ENCODE data around the gene STBD1.
A peak's percentile ranks its signal among the peaks of the same experiment; 100 is the strongest.

The STBD1 gene

GRCh38 chr4:76315267-76315918 is 8.9 kb downstream of the STBD1 start:
- no CpG with 5 or more reads among the region's 7 CpGs for WGBS (ENCODE audit: extremely low coverage, insufficient coverage, low lambda C conversion rate)
- Histone ChIP-seq H3K27ac (ENCODE audit: low read depth, low read length) (no peak overlapping the region), H3K4me2 (ENCODE audit: low read length) (no peak overlapping the region), H3K79me2 (ENCODE audit: control insufficient read depth, insufficient read depth, low read length) (no peaks in the 10 kb centered on the region), H4K8ac (ENCODE audit: low read depth, low read length) (no peak overlapping the region), H3K4ac (ENCODE audit: low read depth, low read length) (no peak overlapping the region), H2BK120ac (ENCODE audit: low read depth, low read length) (no peak overlapping the region), H4K5ac (ENCODE audit: low read length) (no peak overlapping the region), H2AK5ac (ENCODE audit: low read length) (no peak overlapping the region), H3K27me3 (ENCODE audit: insufficient read depth, low read length, poor library complexity) (no peaks in the 10 kb centered on the region), H3K79me1 (ENCODE audit: low read length) (no peaks in the 10 kb centered on the region), H3K18ac (ENCODE audit: low read length) (no peak overlapping the region), H3K23ac (ENCODE audit: low read length) (no peak overlapping the region), H2BK15ac (replicated peaks; ENCODE audit: low read depth) (no peak overlapping the region), H3K36me3 (ENCODE audit: control insufficient read depth, insufficient read depth, low read length) (no peaks in the 10 kb centered on the region), H3K4me1 (ENCODE audit: control insufficient read depth, low read depth, low read length) (no peaks in the 10 kb centered on the region), H3K4me3 (ENCODE audit: low read length) (no peak overlapping the region), H3K9ac (ENCODE audit: low read length) (no peak overlapping the region), H2BK5ac (ENCODE audit: low read length) (no peak overlapping the region), H3K56ac (ENCODE audit: low read length) (no peak overlapping the region)
- DNase-seq = no peak

GRCh38 chr4:76316131-76316530 is 9.6 kb downstream of the STBD1 start:
- no peak overlapping the region for H4K8ac ChIP-seq (ENCODE audit: low read depth, low read length)
- H3K27me3 ChIP-seq (ENCODE audit: insufficient read depth, low read length, poor library complexity) = no peaks in the 10 kb centered on the region
- H3K79me1 ChIP-seq (ENCODE audit: low read length) = no peaks in the 10 kb centered on the region
- H3K56ac ChIP-seq (ENCODE audit: low read length) = no peak overlapping the region
- no peak overlapping the region for H3K4me3 ChIP-seq (ENCODE audit: low read length)
- no peaks in the 10 kb centered on the region for H3K79me2 ChIP-seq (ENCODE audit: control insufficient read depth, insufficient read depth, low read length)
- no peak overlapping the region for H2BK120ac ChIP-seq (ENCODE audit: low read depth, low read length)
- H3K4ac ChIP-seq (ENCODE audit: low read depth, low read length) = no peak overlapping the region
- H2BK5ac ChIP-seq (ENCODE audit: low read length) = no peak overlapping the region
- no peak overlapping the region for H3K23ac ChIP-seq (ENCODE audit: low read length)
- no peak overlapping the region for H2BK15ac ChIP-seq (replicated peaks; ENCODE audit: low read depth)
- no peak overlapping the region for H3K4me2 ChIP-seq (ENCODE audit: low read length)
- no peaks in the 10 kb centered on the region for H3K4me1 ChIP-seq (ENCODE audit: control insufficient read depth, low read depth, low read length)
- H3K18ac ChIP-seq (ENCODE audit: low read length) = no peak overlapping the region
- no peak overlapping the region for H4K5ac ChIP-seq (ENCODE audit: low read length)
- H3K27ac ChIP-seq (ENCODE audit: low read depth, low read length) = no peak overlapping the region
- no CpG with 5 or more reads among the region's 1 CpG for WGBS (ENCODE audit: extremely low coverage, insufficient coverage, low lambda C conversion rate)
- H3K36me3 ChIP-seq (ENCODE audit: control insufficient read depth, insufficient read depth, low read length) = no peaks in the 10 kb centered on the region
- DNase-seq = no peak
- H2AK5ac ChIP-seq (ENCODE audit: low read length) = no peak overlapping the region
- no peak overlapping the region for H3K9ac ChIP-seq (ENCODE audit: low read length)

GRCh38 chr4:76322236-76322635 is 15.7 kb downstream of the STBD1 start:
- H2BK120ac ChIP-seq (ENCODE audit: low read depth, low read length) = no peak overlapping the region
- WGBS (ENCODE audit: extremely low coverage, insufficient coverage, low lambda C conversion rate) = no CpG with 5 or more reads among the region's 3 CpGs
- no peak overlapping the region for H4K5ac ChIP-seq (ENCODE audit: low read length)
- no peaks in the 10 kb centered on the region for H3K4me1 ChIP-seq (ENCODE audit: control insufficient read depth, low read depth, low read length)
- H3K56ac ChIP-seq (ENCODE audit: low read length) = no peak overlapping the region
- H3K79me1 ChIP-seq (ENCODE audit: low read length) = no peaks in the 10 kb centered on the region
- H3K4me3 ChIP-seq (ENCODE audit: low read length) = no peak overlapping the region
- H2AK5ac ChIP-seq (ENCODE audit: low read length) = no peak overlapping the region
- no peaks in the 10 kb centered on the region for H3K79me2 ChIP-seq (ENCODE audit: control insufficient read depth, insufficient read depth, low read length)
- H3K27me3 ChIP-seq (ENCODE audit: insufficient read depth, low read length, poor library complexity) = no peaks in the 10 kb centered on the region
- no peak overlapping the region for H3K9ac ChIP-seq (ENCODE audit: low read length)
- no peak overlapping the region for H3K18ac ChIP-seq (ENCODE audit: low read length)
- H3K4me2 ChIP-seq (ENCODE audit: low read length) = no peak overlapping the region
- H3K4ac ChIP-seq (ENCODE audit: low read depth, low read length) = no peak overlapping the region
- H4K8ac ChIP-seq (ENCODE audit: low read depth, low read length) = no peak overlapping the region
- no peak overlapping the region for H2BK15ac ChIP-seq (replicated peaks; ENCODE audit: low read depth)
- H2BK5ac ChIP-seq (ENCODE audit: low read length) = no peak overlapping the region
- no peak for DNase-seq
- no peaks in the 10 kb centered on the region for H3K36me3 ChIP-seq (ENCODE audit: control insufficient read depth, insufficient read depth, low read length)
- H3K27ac ChIP-seq (ENCODE audit: low read depth, low read length) = no peak overlapping the region
- no peak overlapping the region for H3K23ac ChIP-seq (ENCODE audit: low read length)

GRCh38 chr4:76325072-76325471 is 18.5 kb downstream of the STBD1 start:
- Histone ChIP-seq H3K27ac (ENCODE audit: low read depth, low read length) (no peak overlapping the region), H3K9ac (ENCODE audit: low read length) (no peak overlapping the region), H3K27me3 (ENCODE audit: insufficient read depth, low read length, poor library complexity) (no peaks in the 10 kb centered on the region), H3K23ac (ENCODE audit: low read length) (no peak overlapping the region), H4K5ac (ENCODE audit: low read length) (no peak overlapping the region), H2AK5ac (ENCODE audit: low read length) (no peak overlapping the region), H3K18ac (ENCODE audit: low read length) (no peak overlapping the region), H3K79me1 (ENCODE audit: low read length) (no peaks in the 10 kb centered on the region), H2BK5ac (ENCODE audit: low read length) (no peak overlapping the region), H4K8ac (ENCODE audit: low read depth, low read length) (no peak overlapping the region), H2BK120ac (ENCODE audit: low read depth, low read length) (no peak overlapping the region), H3K4ac (ENCODE audit: low read depth, low read length) (no peak overlapping the region), H3K4me1 (ENCODE audit: control insufficient read depth, low read depth, low read length) (no peaks in the 10 kb centered on the region), H3K4me2 (ENCODE audit: low read length) (no peak overlapping the region), H3K36me3 (ENCODE audit: control insufficient read depth, insufficient read depth, low read length) (no peaks in the 10 kb centered on the region), H3K79me2 (ENCODE audit: control insufficient read depth, insufficient read depth, low read length) (no peaks in the 10 kb centered on the region), H3K4me3 (ENCODE audit: low read length) (no peak overlapping the region), H3K56ac (ENCODE audit: low read length) (no peak overlapping the region), H2BK15ac (replicated peaks; ENCODE audit: low read depth) (no peak overlapping the region)
- DNase-seq = no peak

- Histone ChIP-seq H2BK5ac (ENCODE audit: low read length) (no peak overlapping the region), H3K79me2 (ENCODE audit: control insufficient read depth, insufficient read depth, low read length) (no peaks in the 10 kb centered on the region)
These were observed 20.0 kb downstream of the STBD1 start for GRCh38 chr4:76326515-76326914.

GRCh38 chr4:76334885-76335284 is 28.4 kb downstream of the STBD1 start:
- Histone ChIP-seq H2BK120ac (ENCODE audit: low read depth, low read length) (no peak overlapping the region), H4K5ac (ENCODE audit: low read length) (no peak overlapping the region), H3K79me1 (ENCODE audit: low read length) (no peaks in the 10 kb centered on the region), H3K56ac (ENCODE audit: low read length) (no peak overlapping the region), H3K4me3 (ENCODE audit: low read length) (no peak overlapping the region), H2BK15ac (replicated peaks; ENCODE audit: low read depth) (no peak overlapping the region), H3K4me1 (ENCODE audit: control insufficient read depth, low read depth, low read length) (no peaks in the 10 kb centered on the region), H2BK5ac (ENCODE audit: low read length) (no peak overlapping the region), H3K27me3 (ENCODE audit: insufficient read depth, low read length, poor library complexity) (no peaks in the 10 kb centered on the region), H3K23ac (ENCODE audit: low read length) (no peak overlapping the region), H3K36me3 (ENCODE audit: control insufficient read depth, insufficient read depth, low read length) (no peaks in the 10 kb centered on the region), H3K4ac (ENCODE audit: low read depth, low read length) (no peak overlapping the region), H4K8ac (ENCODE audit: low read depth, low read length) (no peak overlapping the region), H3K79me2 (ENCODE audit: control insufficient read depth, insufficient read depth, low read length) (no peaks in the 10 kb centered on the region), H3K4me2 (ENCODE audit: low read length) (no peak overlapping the region), H3K27ac (ENCODE audit: low read depth, low read length) (no peak overlapping the region), H3K18ac (ENCODE audit: low read length) (no peak overlapping the region), H2AK5ac (ENCODE audit: low read length) (no peak overlapping the region), H3K9ac (ENCODE audit: low read length) (no peak overlapping the region)
- no peak for DNase-seq
- no CpG with 5 or more reads among the region's 3 CpGs for WGBS (ENCODE audit: extremely low coverage, insufficient coverage, low lambda C conversion rate)

More at GRCh38 chr4:76326515-76326914, 20.0 kb downstream of the STBD1 start:
- no peaks in the 10 kb centered on the region for H3K79me1 ChIP-seq (ENCODE audit: low read length)
- H2BK120ac ChIP-seq (ENCODE audit: low read depth, low read length) = no peak overlapping the region
- H3K4me2 ChIP-seq (ENCODE audit: low read length) = no peak overlapping the region
- no peak overlapping the region for H3K9ac ChIP-seq (ENCODE audit: low read length)
- no peak overlapping the region for H3K56ac ChIP-seq (ENCODE audit: low read length)
- no peak overlapping the region for H2BK15ac ChIP-seq (replicated peaks; ENCODE audit: low read depth)
- H4K8ac ChIP-seq (ENCODE audit: low read depth, low read length) = no peak overlapping the region
- H4K5ac ChIP-seq (ENCODE audit: low read length) = no peak overlapping the region
- H3K23ac ChIP-seq (ENCODE audit: low read length) = no peak overlapping the region
- no peak overlapping the region for H2AK5ac ChIP-seq (ENCODE audit: low read length)
- no peaks in the 10 kb centered on the region for H3K27me3 ChIP-seq (ENCODE audit: insufficient read depth, low read length, poor library complexity)
- no peaks in the 10 kb centered on the region for H3K4me1 ChIP-seq (ENCODE audit: control insufficient read depth, low read depth, low read length)
- no peaks in the 10 kb centered on the region for H3K36me3 ChIP-seq (ENCODE audit: control insufficient read depth, insufficient read depth, low read length)
- H3K18ac ChIP-seq (ENCODE audit: low read length) = no peak overlapping the region
- H3K4me3 ChIP-seq (ENCODE audit: low read length) = no peak overlapping the region
- DNase-seq = peak; percentile 8
- H3K27ac ChIP-seq (ENCODE audit: low read depth, low read length) = no peak overlapping the region
- H3K4ac ChIP-seq (ENCODE audit: low read depth, low read length) = no peak overlapping the region

Data from mesendoderm (in vitro differentiated cells).